OCI-LY7 (cell line): ENCODE data around the gene FCGBP.

Source experiments
- EZH2phosphoT487 ChIP-seq: fragments of 200-600 bp; sonication (generic); IDR thresholded peaks from 2 replicates; pipeline ENCODE4 v1.6.1; 2018; ENCODE audit warnings: low read depth, borderline replicate concordance, mild to moderate bottlenecking, mixed run types, antibody characterized with exemption, low read length, moderate library complexity, mixed read lengths
- TF ChIP-seq, protein P1 (sequence below): fragments of 200-600 bp; sonication (generic); conservative IDR thresholded peaks from 2 replicates; pipeline ENCODE4 v1.5.1; 2014; ENCODE audit warnings: mild to moderate bottlenecking, antibody characterized with exemption, low read length, moderate library complexity, mixed read lengths

DNA sequence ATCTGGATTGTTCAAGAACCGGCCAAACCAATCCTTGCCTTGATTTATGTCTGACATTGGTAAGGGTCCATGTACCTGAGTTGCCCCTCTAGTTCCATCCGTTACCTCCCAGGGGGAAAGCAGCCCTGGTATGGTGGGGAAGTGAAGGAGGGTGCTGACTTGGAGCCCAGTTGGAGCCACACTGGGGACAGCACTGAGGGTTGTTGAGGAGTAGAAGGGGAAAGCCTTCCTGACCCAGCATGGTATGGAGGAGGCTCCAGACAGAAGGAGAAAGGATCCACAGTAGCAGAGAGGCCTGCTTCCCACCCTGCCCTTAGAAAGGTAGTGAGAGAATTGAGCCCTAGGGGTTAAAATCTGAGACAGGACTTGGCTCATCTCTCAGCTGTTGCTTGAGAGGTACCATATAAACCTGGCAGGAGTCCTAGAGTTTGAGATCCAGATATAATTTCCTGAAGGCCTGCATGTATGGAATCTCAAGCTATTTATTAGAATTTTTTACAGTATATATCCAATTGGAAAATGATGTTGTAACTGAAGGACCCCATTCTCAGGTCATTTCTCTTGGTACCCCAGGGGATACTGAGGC lies 16.7 kb upstream of the FCGBP start:
- TF ChIP-seq, protein P1, sequence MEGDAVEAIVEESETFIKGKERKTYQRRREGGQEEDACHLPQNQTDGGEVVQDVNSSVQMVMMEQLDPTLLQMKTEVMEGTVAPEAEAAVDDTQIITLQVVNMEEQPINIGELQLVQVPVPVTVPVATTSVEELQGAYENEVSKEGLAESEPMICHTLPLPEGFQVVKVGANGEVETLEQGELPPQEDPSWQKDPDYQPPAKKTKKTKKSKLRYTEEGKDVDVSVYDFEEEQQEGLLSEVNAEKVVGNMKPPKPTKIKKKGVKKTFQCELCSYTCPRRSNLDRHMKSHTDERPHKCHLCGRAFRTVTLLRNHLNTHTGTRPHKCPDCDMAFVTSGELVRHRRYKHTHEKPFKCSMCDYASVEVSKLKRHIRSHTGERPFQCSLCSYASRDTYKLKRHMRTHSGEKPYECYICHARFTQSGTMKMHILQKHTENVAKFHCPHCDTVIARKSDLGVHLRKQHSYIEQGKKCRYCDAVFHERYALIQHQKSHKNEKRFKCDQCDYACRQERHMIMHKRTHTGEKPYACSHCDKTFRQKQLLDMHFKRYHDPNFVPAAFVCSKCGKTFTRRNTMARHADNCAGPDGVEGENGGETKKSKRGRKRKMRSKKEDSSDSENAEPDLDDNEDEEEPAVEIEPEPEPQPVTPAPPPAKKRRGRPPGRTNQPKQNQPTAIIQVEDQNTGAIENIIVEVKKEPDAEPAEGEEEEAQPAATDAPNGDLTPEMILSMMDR, result no peak
- TF ChIP-seq EZH2phosphoT487, result no peak
